Dedifferentiated amniotic fluid mesenchymal stem cell (primary cell): ENCODE data around the gene ZDHHC12.

ENCODE experiments used
- DNase-seq: peaks from one replicate; pipeline ENCODE4 v3.0.0-alpha.2; 2016; ENCODE audit errors: extremely low spot score

Gene ZDHHC12, protein sequence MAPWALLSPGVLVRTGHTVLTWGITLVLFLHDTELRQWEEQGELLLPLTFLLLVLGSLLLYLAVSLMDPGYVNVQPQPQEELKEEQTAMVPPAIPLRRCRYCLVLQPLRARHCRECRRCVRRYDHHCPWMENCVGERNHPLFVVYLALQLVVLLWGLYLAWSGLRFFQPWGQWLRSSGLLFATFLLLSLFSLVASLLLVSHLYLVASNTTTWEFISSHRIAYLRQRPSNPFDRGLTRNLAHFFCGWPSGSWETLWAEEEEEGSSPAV

DNA sequence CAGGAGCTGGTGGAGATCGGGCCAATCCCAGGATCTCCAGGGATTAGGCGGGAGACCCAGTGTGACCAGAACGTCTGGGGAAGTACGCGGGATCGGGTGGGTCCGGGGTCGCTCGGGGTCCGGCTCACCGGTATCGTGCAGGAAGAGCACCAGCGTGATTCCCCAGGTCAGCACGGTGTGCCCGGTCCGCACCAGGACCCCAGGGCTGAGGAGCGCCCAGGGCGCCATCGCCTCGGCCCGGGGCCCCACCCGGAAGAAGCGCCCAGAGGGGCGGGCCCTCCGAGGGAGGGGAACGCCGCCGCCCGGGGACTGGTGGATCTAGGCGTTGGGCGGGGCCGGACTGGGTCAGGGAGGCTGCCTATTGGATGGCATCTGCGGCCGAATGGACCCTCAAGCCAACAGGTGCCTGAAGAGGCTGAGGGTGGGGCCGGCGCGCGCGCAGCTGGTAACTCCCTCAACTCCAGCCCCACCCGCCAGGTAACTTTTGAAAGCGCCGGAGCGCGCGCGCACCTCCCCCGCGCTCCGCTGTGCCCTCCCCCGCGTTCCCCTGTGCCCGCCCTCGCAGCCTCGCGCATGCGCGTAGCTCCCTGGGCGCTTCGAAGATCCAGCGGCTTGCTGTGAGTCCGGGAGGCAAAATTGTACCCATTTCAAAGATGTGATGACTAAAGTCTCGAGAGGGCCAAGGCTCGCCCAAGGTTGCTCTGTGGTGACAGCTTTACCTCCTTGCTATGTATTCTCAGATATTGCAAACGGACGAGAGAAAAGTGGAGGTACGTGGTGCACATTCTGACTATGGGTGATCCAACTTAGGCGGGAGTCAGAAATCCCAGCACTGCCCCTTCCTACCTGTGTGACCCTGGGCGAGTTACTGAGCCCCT, at the start of gene ZDHHC12:
TSS of gene ZDHHC12 (minus strand) at position 262 of the 878 bp plus-strand sequence. CDS start at position 228, 34 bp downstream.
- peak; percentile 63 for DNase-seq

DNA sequence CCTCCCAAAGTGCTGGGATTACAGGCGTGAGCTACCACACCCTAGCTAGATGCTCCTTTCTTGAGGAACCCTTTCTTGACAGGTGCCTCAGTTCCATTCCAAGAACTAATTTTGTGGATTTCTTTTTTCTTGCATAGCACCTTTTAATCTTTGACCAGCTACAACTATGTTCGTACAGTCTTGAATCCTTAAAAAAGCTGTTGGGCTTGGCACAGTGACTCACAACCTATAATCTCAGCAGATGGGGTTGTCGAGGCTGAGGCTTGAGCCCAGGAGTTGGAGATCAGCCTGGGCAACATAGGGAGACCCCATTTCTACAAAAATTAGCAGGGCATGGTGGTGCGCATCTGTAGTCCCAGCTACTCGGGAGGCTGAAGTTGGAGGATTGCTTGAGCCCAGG, 49.1 kb upstream of the ZDHHC12 start:
- DNase-seq, result no peak

DNA sequence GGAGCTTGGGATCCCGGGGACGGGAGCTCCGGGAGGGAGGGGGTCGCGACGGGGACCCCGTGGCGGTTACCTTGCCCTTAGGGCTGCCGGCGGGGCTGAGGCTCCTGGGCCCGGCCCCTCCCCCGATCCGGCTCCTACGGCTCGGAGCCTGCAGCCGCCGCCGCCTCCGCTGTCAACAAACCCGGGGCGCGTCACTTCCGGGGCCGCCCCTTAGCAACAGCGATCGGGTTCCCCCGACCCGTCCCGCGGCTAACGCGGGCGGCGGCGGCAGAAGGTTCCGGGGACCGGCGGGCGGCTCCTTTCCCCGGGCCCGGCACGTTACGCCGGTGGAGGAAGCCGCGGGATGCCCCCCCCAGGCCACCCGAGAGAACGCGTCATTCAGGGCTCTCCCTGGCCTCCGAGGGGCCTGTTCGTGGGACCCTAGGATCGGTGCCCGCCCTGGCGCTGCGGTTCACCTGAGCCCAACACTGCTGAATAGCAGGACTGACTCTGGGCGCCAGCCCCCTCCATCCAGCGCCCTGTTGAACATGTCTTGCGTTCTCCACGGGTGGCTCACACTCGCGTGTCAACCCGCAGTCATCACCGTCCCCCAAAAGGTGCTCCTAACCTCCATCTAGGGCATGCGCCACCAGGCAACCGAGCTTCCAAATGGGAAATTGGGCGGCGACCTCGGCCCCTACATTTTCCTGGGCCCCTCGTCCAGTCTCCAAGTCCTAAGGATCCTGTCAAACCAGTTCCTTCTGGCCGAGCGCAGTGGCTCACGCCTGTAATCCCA, 48.0 kb upstream of the ZDHHC12 start, which contains the start of gene ZER1:
TSS of gene ZER1 (minus strand) at position 183 of the 775 bp plus-strand sequence. CDS start 16,362 bp downstream, outside the sequence.
- DNase-seq, result peak; percentile 83

DNA sequence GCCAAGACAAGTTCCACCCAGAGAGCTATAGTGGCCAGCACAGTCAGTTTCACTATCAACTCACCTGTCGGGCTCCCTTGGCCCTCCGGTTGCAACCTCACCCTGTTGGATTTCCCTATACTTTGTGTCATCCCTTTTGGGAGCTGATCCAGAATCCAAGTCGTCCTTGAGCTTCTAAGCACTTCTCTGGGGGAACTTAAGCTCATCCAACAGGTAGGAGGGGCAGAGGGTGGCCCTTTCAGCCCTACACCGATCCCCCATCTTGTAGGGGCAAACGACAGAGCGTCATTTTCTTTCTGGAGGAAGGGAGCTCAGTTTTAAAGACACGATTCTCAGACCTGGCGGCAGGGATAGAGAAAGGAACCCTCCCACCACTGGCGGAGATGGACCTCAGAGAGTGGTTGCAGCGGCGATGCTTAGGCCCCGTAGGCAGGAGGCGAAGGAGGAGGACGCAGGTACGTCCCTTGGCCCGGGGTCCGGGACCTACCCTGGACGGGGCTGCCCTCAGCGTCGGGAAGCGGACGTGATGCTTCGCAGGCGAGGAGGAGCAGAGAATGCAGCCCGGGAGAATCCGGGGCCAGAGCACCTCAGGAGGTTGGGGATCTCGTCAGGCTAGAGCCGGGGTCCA, 47.3 kb upstream of the ZDHHC12 start:
- DNase-seq, result no peak

DNA sequence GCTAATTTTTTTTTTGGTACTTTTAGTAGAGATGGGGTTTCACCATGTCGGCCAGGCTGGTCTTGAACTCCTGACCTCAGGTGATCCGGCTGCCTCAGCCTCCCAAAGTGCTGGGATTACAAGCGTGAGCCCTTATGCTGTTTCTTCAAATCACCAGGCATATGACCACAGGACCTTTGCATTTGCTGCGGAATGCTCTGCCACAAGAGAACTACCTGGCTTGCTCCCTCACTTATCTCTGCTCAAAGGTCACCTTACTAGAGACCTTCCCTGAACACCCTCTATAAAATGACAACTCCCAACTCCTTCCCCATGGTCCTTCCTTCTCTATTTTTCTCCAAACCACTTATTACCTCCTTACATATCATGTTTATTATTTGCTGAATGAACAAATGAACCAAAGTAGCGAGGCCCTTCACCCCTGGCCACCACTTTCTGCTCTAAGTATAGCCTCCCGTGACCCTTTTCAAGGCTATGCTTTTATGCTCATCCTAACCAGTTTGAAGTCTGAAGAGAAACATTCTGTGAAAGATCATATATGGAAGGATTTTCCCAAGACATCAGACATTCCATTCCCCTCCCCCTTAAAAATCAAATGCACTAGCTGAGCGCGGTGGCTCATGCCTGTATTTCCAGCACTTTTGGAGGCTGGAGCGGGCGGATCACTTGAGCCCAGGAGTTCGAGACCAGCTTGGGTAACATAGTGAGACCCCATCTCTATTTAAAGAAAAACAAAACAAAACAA, 46.5 kb upstream of the ZDHHC12 start:
- DNase-seq, result no peak

DNA sequence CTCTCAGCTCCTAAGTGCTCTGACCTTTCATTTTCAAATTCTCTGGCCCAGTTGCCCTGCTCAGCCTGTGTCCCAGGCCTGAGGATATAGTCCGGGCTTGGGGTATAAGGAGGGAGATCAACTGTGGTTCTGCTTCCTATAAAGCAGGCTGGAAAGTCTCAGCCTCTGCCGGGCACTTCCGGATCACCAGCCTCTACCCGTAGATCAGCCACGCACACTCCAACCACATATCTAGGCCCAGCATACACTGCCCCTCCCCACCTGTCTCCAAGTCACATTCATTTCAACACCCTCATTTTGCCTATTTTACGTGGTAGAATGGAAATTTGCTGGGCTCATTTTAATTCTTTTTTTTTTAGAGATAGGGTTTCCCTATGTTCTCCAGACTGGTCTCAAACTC, 44.7 kb upstream of the ZDHHC12 start:
- no peak for DNase-seq

DNA sequence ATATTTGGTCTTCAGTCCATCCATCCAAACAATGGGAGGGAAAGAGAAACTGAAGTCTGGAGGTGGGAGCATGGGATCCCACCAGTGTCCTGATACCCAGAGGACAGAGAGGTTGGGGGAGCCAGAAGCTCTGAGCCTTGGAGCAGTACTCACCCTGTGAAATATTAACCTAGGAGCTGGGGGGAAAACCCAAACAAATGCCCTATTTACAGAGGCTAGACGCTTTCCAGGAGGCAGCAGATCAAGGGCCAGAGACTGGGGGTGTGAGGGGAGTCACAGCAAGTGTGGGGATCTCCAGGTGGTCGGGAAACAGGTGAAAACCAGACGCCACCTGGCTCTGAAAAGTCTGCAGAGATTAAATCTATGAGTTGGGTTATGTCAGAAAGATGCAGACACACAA, 41.6 kb upstream of the ZDHHC12 start:
- DNase-seq, result no peak

DNA sequence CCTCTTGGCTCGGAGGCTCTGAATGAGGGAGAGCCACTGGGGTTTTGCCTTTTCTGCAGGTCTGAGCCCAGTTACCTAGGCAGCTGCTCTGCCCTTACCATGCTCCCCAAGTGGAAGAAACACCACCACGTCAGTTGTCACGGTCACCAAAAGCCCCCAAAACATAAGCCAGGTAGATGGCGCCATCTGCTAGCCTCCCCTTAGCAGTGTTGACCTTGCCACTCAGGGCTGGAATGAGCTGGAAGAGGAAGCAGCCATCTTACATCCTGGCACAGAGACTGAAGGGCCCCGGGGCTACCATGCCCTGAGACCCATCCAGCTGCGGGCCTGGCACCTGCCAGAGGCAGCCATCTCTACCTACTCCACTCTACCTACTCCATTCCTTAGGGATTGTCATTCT, 40.4 kb upstream of the ZDHHC12 start:
- DNase-seq, result no peak

DNA sequence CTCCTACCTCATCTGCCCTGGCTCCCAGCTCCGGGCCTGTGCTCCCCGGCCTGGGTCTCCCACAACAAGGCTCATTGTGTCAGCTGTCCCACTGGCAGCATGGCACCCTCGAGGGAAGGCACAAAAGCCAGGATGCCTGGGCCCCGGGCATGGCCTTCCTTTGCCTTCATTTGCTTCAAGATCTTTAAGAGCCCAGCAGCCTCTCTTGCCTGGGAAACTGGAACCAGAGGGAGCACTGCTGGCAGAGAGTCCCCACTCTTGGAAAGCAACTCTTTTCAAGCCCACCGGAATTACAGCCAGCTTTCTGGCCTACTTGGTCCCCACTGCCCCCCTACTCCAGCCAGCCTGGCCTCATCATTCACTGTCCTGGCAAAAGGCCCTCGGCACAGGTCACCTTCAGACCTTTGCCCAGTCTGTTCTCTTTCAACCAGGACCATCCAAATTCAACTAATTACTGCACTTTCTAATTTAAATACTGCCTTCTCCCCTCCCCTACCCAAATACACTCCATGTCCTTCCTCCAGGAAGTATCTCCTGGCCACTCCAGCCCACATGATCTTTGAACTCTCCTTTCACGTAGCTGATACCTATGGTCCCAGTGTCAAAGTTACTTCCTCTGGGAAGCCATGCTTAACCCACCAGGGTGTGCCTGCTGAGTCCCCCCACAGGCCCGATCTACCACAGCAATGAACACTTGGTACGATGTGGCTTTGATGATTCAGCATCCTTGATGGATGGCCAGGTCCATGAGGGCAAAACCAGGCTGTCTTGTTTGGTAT, 38.9 kb upstream of the ZDHHC12 start:
- no peak for DNase-seq

DNA sequence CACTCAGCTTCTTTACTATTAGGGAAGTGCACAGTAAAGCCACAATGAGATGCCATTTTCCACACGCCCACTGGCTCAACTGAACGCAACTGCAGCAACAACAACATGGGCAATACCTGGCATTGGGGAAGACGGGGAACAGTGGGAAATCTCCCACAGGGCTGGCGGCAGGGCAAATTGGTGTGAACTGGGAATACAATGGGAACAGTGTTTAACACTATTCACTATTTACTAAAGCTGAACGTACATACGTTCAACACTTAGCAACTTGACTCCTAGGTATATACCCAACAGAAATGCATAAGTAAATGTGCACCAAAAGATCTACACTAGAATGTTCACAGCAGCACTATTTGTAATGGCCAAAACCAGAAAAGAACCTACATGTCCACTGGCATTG, 33.7 kb upstream of the ZDHHC12 start:
- DNase-seq, result no peak

DNA sequence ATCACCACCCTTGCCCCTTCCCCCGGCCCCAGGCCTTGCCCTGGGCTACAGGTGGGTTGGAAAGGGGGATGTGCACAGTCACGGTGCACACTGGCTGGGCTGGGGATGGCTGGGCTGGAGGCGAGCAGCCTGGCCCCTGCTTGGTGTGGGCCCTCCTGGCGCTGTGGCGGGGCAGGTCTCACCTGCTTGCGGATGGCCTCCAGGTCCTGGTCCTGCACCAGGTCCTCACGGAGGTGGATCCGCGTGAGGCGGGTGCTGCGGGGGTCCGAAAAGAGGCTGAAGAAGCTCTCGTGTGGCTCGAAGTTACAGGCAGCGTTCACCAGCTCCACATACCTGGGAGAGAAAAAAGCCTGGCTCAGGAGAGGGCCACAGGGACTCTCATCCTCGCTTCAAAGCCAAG, 29.7 kb upstream of the ZDHHC12 start:
- no peak for DNase-seq

DNA sequence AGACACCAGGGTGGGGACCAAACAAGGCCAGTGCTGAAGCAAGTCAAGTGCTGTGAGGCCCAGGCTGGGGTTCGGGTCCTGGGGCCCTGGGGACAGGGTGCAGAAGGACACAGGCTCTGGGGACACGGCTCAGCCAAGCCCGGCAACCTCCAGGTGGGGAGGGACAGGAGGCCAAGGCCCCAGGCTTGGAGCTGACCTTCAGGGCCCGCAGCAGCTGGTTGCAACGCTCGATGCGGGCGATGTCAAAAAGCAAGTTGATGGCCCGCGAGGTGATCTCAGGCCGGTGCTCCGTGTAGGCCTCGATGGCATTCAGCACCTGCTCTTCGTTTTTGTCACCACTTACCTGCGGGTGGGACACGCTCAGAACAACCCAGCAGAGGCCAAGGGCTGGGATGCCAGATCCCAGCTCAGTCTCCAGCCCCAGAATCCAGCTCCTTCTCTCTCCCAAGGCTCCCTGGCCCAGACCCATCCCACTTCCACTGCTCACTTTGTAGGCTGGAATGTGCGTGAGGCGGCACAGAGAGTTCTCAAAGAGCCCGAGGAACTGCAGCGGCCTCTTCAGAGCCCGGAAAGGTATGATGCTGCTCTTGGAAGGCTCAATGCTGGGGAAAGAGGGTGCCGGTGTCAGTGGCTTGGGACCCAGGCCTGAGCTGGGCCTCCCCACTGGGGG, 27.1 kb upstream of the ZDHHC12 start:
- DNase-seq, result no peak

DNA sequence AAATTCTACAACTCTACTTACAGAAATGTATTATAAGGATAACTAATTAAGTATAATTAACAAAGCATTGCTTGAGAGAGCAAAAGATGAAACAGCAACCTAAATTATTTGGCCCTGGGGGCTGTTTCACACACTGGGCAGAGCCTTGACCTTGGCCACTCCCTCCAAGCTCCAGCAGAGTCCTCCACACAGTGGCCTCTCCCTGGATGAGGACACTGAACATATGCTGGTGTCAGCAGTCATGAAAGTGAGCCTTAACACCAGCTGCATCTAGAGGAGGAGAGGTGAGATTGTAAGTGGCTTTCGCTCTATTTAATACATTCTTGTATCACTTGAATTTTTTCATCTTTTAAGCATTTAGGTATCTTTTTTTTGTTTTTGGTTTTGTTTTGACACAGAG, 23.3 kb upstream of the ZDHHC12 start:
- no peak for DNase-seq

DNA sequence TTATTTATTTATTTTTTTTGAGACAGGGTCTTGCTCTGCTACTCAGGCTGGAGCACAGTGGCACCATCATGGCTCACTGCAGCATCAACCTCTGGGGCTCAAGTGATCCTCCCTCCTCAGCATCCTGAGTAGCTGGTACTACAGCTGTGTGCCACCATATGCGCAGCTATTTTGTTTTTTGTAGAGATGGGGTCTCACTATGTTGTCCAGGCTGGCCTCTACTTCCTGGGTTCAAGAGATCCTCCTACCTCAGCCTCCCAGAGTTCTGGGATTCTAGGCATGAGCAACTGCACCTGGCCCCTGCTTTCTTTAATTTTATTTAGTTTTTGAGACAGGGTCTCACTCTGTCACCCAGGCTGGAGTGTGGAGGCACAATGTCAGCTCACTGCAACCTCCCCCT, 19.5 kb upstream of the ZDHHC12 start:
- no peak for DNase-seq

DNA sequence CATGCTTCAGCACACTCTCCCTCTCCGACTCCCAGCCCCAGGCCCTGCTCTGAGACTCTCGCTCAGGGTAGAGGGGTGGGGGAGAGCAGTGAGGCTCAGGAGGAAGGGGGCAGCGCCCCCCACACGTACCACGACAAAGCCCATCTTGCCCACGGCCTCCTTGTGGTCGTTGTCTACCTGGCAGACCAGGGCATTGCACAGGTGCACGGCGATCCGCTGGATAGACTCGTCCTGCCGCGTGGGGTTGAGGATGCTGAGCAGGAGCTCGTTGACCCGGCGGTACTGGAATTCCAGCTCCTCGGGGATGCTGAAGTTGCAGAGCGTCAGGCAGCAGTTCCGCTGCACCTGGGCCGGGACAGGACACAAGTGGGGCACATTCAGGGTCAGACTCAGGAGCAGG, 18.5 kb upstream of the ZDHHC12 start:
- DNase-seq, result no peak

DNA sequence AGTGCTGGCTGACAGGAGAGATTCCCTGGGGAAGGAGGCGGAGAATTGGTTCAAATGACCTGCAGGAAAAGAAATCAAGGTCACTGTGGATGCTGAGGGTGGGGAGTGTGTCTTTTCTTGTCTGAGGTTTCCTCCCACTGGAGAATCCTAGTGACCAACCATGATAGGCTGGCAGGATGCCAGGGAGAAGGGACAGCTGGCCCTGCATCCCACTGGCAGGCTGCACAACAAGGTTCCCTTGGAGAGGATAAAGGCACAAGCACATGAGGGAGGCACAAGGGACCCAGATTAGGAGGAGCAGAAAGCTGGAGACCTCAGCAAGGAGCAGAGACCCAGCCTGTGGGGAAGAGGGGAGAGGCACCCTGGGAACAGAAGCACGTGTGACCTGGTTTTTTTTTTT, 11.4 kb upstream of the ZDHHC12 start:
- DNase-seq, result no peak

DNA sequence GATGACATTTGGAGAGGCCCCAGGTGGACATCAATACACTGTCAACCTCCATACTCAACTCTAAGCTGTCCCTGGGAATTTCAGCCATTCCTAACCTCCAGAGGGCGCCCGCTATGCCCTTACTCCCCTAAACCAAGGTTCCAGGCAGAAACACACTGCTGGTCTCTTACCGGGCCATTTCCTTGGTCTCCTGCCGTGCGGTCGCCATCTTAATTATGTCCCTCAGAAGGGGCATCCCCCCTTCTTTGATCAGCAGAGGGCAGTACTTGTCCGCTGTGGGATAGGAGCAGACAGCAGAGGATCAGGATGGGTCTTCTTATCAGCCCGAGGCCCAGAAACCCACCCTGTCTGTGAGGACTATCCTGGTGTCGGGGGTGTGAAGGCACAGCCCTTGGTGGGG, 9.3 kb upstream of the ZDHHC12 start:
- DNase-seq, result peak; percentile 58

DNA sequence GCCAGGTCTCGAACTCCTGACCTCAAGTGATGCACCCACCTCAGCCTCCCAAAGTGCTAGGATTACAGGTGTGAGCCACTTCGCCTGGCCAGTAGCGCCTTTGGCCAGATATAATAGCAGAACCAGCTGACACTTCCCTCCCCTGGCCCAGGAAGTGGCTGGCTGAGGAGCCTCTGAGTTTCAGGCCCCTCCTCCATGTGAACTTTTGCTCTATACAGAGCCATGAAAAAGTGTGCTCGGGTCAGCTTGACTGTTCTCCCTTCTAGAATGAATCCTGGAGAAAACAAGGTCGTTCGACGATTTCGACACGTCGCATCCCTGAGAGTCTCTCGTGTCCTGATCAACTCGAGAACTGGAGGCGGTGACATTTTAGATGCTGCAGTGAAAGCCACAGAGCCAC, 8.6 kb upstream of the ZDHHC12 start:
- no peak for DNase-seq

DNA sequence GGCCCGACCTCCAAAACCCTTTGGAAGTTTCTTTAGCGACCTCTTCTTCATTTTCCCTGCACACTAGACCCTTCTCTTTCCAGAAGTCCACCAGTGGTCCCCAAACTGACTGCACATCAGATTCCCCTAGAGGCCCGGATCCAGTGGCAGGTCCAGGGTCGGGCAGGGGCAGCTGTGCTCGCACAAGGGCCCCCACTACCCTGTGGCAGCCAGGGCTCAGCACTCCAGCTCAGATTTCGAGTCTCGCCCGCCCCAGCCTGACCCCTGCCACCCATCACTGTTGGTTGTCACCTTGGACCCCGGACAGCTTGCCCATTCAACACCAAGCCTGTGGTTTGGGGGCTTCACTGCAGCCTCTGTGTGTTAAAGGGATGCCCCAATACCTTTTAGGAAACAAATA, 7.8 kb upstream of the ZDHHC12 start:
- DNase-seq, result no peak

DNA sequence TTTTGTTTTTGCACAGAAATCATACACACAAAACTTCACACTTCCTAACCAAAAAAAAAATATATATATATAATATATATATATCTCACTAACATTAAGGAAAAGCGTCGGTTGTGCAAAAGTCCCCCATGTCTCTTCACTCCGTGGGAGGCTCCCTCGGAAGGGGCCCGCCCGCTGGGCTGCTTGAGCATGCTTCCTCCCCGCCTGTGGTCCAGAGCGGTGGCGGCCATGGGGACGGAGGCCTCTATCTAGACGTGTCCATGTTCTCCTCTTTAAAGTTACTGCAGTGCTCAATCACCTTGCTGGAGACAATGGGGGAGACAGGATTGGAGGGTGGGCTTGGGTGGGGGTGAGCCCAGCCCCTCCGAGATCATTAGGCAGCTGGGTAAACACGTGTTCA, 7.2 kb upstream of the ZDHHC12 start:
- no peak for DNase-seq
